Activated B cell treated with CpG ODN at 0.5 μM for 24 hours (primary cell): ENCODE measurements around the gene IL1R2. TPM values are rescaled to one million over a fixed set of nuclear protein-coding genes. Genes with fewer than 3 reads are reported as not detected.

ENCODE experiments used
- ATAC-seq: fragments of 200-7000 bp; cut with Tn5 transposase; one replicate; pipeline ENCODE4 v1.10.0; 2021; ENCODE audit warnings: low read depth, mild to moderate bottlenecking, moderate library complexity
- CTCF ChIA-PET: fragments of 350-600 bp; sonication (Branson Sonifier 250); formaldehyde crosslinking; loops from one replicate; lab custom pipeline; 2021; ENCODE audit warnings: antibody characterized with exemption; lab: Charles Lee
- POLR2A ChIA-PET: fragments of 350-600 bp; sonication (Branson Sonifier 250); formaldehyde crosslinking; loops from one replicate; lab custom pipeline; 2021; ENCODE audit warnings: antibody characterized with exemption; lab: Charles Lee
- DNase-seq: peaks from one replicate; pipeline ENCODE4 v3.0.0; 2022
- H3K27ac Mint-ChIP-seq: one replicate; pipeline ENCODE4 v1.8.0; 2020; ENCODE audit warnings: mixed read lengths
- H3K27me3 Mint-ChIP-seq: one replicate; pipeline ENCODE4 v1.8.0; 2021; ENCODE audit warnings: mixed read lengths
- H3K36me3 Mint-ChIP-seq: one replicate; pipeline ENCODE4 v1.8.0; 2021; ENCODE audit warnings: low read depth, mixed read lengths
- H3K4me1 Mint-ChIP-seq: one replicate; pipeline ENCODE4 v1.8.0; 2021; ENCODE audit warnings: mixed read lengths
- H3K4me3 Mint-ChIP-seq: one replicate; pipeline ENCODE4 v1.8.0; 2020; ENCODE audit warnings: mild to moderate bottlenecking, mixed read lengths
- H3K9me3 Mint-ChIP-seq: one replicate; pipeline ENCODE4 v1.8.0; 2020; ENCODE audit warnings: mixed read lengths
- CTCF ChIP-seq: fragments of 200-600 bp; IDR thresholded peaks from one replicate; pipeline ENCODE4 v1.8.0; 2022; ENCODE audit warnings: antibody characterized with exemption, mild to moderate bottlenecking
- intact Hi-C: fragments of 100-400 bp; cut with micrococcal nuclease; formaldehyde crosslinking; loops from one replicate; pipeline ENCODE4 v1.15.1; 2024
- total RNA-seq: library from RNA; stranded (reverse); gene quantifications from 2 replicates; pipeline ENCODE4 v1.2.3, GENCODE V29; 2022

The IL1R2 gene
- total RNA-seq, 1 donor from 2014 or later, result not detected

DNA sequence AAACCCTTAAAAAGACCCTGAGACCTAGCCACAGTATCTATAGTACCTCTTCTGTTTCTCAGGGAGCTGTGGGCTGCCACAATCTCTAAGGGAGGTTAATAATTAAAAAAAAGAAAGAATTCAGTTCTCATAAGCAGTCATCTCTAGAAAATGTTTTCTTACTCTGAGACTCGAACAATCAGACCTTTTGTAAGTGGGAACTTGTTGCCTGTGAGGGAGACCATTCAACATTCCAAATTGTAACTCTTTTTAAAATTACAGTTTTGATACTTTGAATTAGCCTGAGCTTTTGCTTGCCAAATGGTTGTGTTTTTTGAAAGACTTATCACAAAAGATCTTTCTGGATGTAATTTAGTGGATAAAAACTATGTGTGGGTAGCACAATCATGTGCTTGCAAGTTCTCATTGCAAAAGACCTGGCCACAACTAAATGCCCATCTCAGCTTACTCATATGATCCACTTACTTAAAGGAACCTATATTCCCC is 33.3 kb downstream of the IL1R2 start:
- POLR2A ChIA-PET, result no interaction called here
- Mint-ChIP-seq H3K27ac (no peak overlapping the region), H3K4me3 (no peak overlapping the region), H3K9me3 (no peaks in the 10 kb centered on the region), H3K36me3 (no peaks in the 10 kb centered on the region), H3K27me3 (peaks cover 4% of the 10 kb centered on the region), H3K4me1 (peaks cover 3% of the 10 kb centered on the region)
- intact Hi-C loops, result no loop called here
- no peak for TF ChIP-seq CTCF
- CTCF ChIA-PET, result interaction anchor here (3.3 kb wide), 1 partner anchor 216 kb away, joined by 11 read pairs; no protein-coding TSS in a partner anchor
- ATAC-seq (no peak), DNase-seq (no peak)

DNA sequence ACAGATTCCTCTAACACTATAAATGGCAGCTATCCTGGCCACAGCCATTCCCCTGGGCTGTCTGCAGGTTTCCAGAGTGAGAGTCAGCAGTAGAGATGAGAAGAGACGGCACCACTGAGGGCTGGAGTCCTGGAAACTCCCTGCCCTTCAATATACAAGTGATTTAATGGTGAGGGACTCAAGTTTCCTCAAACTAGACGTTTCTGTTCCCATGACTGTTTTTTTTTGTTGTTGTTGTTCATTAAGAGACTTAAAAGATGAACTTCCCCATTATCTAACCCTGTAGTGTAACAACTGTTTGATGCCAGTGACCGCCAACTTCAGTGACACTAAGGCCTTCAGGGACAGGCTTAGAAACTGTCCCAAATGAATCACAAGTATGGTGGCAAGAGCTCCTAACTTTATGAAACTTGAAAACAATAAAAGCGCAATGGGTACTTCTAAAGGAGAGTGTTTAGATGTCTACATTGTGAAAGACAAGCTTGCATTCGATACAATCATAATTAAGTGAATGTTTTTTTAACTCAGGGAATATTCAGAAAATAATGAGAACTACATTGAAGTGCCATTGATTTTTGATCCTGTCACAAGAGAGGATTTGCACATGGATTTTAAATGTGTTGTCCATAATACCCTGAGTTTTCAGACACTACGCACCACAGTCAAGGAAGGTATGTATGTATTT is 34.0 kb downstream of the IL1R2 start:
- CTCF ChIA-PET, result interaction anchor here (3.3 kb wide), 1 partner anchor 215 kb away, joined by 11 read pairs; no protein-coding TSS in a partner anchor
- Mint-ChIP-seq H3K36me3 (no peaks in the 10 kb centered on the region), H3K27ac (no peak overlapping the region), H3K27me3 (no peaks in the 10 kb centered on the region), H3K4me1 (no peaks in the 10 kb centered on the region), H3K9me3 (no peaks in the 10 kb centered on the region), H3K4me3 (no peak overlapping the region)
- intact Hi-C loops, result no loop called here
- no peak for TF ChIP-seq CTCF
- no peak for DNase-seq
- no peak for ATAC-seq
- POLR2A ChIA-PET, result no interaction called here

DNA sequence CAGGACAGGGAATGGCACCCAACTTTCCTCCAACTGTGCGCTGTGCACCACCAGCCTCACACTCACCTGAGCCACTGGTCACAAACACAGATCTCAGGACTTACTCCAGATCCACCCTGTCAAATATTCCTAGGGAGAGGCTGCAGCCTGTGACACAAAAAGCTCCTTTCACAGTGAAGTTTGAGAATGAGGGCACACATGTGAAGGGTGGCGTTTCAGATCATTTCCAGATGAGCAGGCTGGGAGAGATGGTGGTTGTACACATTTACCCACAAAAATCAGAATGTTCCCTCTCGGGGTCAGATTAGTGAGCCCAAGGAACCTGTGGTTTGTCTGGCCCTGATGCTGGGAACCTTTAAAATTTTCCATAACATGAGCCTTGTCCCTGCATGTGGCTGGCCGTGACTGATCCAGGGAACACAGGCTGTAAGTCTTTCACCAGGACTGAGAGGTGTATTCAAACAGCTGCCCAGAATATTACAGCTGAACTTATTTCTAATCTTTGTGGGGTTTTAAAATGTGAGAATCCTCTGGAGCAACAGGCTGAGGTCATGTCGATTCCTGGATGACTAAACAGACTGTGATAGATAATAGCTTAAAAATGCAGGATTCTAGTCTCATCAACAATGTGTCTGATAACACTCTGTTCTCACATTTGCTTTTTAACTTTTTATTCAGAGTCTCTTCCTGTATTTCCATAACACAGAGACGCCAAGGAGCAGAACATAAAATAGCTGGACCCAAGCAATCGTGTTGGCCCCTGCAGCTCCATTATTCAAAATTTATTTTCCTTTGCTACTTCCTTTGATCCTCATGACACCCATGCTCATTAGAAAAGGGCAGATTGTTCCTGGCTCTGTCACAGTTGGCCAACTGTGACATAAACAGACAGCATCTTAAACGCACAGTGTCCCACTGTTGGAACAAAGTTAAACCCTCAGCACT is 35.5 kb downstream of the IL1R2 start:
- intact Hi-C loops, result no loop called here
- no peak for TF ChIP-seq CTCF
- ATAC-seq, result no peak

GRCh38 chr2:102028470-102028869 is 36.7 kb downstream of the IL1R2 start:
- Mint-ChIP-seq H3K27me3 (peaks cover 2% of the 10 kb centered on the region), H3K4me3 (no peak overlapping the region), H3K27ac (no peak overlapping the region), H3K36me3 (no peaks in the 10 kb centered on the region), H3K4me1 (peaks cover 9% of the 10 kb centered on the region), H3K9me3 (no peaks in the 10 kb centered on the region)
- ATAC-seq, result no peak
- no peak for TF ChIP-seq CTCF
- CTCF ChIA-PET, result no interaction called here
- intact Hi-C loops, result no loop called here
- POLR2A ChIA-PET, result no interaction called here
- DNase-seq, result no peak

More for the DNA sequence above, 35.5 kb downstream of the IL1R2 start:
- Mint-ChIP-seq H3K4me1 (no peaks in the 10 kb centered on the region), H3K36me3 (no peaks in the 10 kb centered on the region), H3K4me3 (no peak overlapping the region), H3K9me3 (no peaks in the 10 kb centered on the region), H3K27ac (no peak overlapping the region), H3K27me3 (peaks cover 2% of the 10 kb centered on the region)
- ChIA-PET POLR2A (interaction anchor here (0.6 kb wide), 1 partner anchor 331 kb away, joined by 3 read pairs; no protein-coding TSS in a partner anchor), CTCF (interaction anchor here (3.3 kb wide), 1 partner anchor 214 kb away, joined by 11 read pairs; no protein-coding TSS in a partner anchor)
- no peak for DNase-seq

DNA sequence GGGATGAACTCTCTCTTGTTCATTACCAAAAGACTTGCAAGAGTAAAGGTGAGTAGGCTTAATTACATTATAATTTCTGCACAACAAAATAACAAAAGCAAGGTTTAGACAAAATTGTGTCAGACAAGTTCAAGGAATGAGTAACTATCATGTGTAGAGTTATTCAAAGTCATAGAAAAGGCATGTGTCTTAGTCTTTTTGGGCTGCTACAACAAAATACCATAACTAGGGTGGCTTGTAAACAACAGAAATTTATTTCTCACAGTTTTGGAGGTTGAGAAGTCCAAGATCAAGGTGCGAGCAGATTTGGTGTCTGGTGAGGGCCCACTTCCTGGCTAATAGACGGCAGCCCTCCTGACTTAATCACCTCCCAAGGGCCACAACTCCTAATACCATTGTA is 37.6 kb downstream of the IL1R2 start:
- Mint-ChIP-seq H3K27ac (no peak overlapping the region), H3K36me3 (no peaks in the 10 kb centered on the region), H3K9me3 (no peaks in the 10 kb centered on the region), H3K4me3 (no peak overlapping the region), H3K4me1 (peaks cover 18% of the 10 kb centered on the region), H3K27me3 (peaks cover 2% of the 10 kb centered on the region)
- TF ChIP-seq CTCF, result no peak
- intact Hi-C loops, result no loop called here
- ATAC-seq, result no peak
- no peak for DNase-seq
- POLR2A ChIA-PET, result no interaction called here
- CTCF ChIA-PET, result no interaction called here
